ENCODE data around the gene SH3GL2. TPM values are rescaled to one million over a fixed set of nuclear protein-coding genes. Genes with fewer than 3 reads are reported as not detected.

The SH3GL2 gene
- total and polyA plus RNA-seq, 2 donors (not counting 1 experiment from before 2014, with no cell fraction given) = not detected

DNA sequence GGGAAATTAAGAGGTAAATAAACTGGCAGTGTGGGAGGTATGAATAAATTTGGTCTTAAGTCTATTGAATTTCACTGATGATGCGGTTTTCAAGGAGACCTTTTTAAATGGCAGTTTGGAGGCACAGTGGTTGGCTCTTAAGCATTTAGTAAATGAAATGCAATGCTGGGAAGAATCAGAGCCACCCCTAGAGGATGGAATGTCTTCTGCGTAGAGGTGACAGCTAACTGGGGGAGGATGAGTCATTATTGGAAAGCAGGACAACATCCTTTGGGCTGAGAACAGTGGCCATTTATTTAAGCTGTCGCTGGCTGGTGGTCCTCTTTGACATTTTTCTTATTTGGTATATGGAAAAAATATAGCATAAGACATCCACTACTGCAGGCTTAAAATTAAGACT is 163.2 kb downstream of the SH3GL2 start:
- no peaks in the 10 kb centered on the region for H3K36me3 ChIP-seq (replicated peaks in 1 of 2; ENCODE audit: control extremely low read depth in 1 of 2, control insufficient read depth in 1 of 2, extremely low read depth in 1 of 2, insufficient read depth in 2 of 2, low read length in 1 of 2)
- H3K27ac ChIP-seq (ENCODE audit: low read length in 2 of 2) = no peak overlapping the region
- Mint-ChIP-seq H3K4me3 (no peak overlapping the region), H3K4me1 (no peaks in the 10 kb centered on the region), H3K27ac (no peak overlapping the region), H3K27me3 (no peaks in the 10 kb centered on the region), H3K9me3 (ENCODE audit: insufficient read depth) (no peaks in the 10 kb centered on the region)
- DNase-seq = no peak
- POLR2A ChIA-PET = no interaction called here
- H3K9ac ChIP-seq (ENCODE audit: low read length) = no peak overlapping the region
- 81% methylated on average over 2 of the region's 3 CpGs for WGBS (ENCODE audit: insufficient coverage)
- TF ChIP-seq EZH2 (IDR thresholded peaks at IDR 0.05; ENCODE audit: borderline replicate concordance, insufficient read depth, low read depth, low read length, poor library complexity, severe bottlenecking) = no peak
- TF ChIP-seq, protein P1, sequence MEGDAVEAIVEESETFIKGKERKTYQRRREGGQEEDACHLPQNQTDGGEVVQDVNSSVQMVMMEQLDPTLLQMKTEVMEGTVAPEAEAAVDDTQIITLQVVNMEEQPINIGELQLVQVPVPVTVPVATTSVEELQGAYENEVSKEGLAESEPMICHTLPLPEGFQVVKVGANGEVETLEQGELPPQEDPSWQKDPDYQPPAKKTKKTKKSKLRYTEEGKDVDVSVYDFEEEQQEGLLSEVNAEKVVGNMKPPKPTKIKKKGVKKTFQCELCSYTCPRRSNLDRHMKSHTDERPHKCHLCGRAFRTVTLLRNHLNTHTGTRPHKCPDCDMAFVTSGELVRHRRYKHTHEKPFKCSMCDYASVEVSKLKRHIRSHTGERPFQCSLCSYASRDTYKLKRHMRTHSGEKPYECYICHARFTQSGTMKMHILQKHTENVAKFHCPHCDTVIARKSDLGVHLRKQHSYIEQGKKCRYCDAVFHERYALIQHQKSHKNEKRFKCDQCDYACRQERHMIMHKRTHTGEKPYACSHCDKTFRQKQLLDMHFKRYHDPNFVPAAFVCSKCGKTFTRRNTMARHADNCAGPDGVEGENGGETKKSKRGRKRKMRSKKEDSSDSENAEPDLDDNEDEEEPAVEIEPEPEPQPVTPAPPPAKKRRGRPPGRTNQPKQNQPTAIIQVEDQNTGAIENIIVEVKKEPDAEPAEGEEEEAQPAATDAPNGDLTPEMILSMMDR (IDR thresholded peaks at IDR 0.05) = no peak
- no peak overlapping the region for H2AFZ ChIP-seq (ENCODE audit: insufficient read depth, low read depth, low read length, poor library complexity, severe bottlenecking)
- no peaks in the 10 kb centered on the region for H4K20me1 ChIP-seq (ENCODE audit: control insufficient read depth, insufficient read depth, low read length, poor library complexity, severe bottlenecking)
- H3K27me3 ChIP-seq (replicated peaks in 1 of 4; ENCODE audit: control extremely low read depth in 1 of 4, control insufficient read depth in 3 of 4, insufficient read depth in 4 of 4, low read length in 3 of 4) = no peaks in the 10 kb centered on the region
- ATAC-seq (ENCODE audit: low read depth) = no peak
- CTCF ChIA-PET = no interaction called here
- no peaks in the 10 kb centered on the region for H3K79me2 ChIP-seq (ENCODE audit: control insufficient read depth, insufficient read depth, low read length)
- no peak overlapping the region for H3K4me2 ChIP-seq (replicated peaks; ENCODE audit: low read depth, low read length, poor library complexity, severe bottlenecking)
- H3K4me1 ChIP-seq (ENCODE audit: control insufficient read depth in 2 of 2, insufficient read depth in 2 of 2, low read length in 2 of 2) = no peaks in the 10 kb centered on the region
- peaks cover 0 to 6% (median 0%) of the 10 kb centered on the region in 3 donors for H3K9me3 ChIP-seq (ENCODE audit: control extremely low read depth in 1 of 3, control insufficient read depth in 2 of 3, insufficient read depth in 1 of 3, low read length in 2 of 3)
- H3K4me3 ChIP-seq (ENCODE audit: control extremely low read depth in 1 of 5, extremely low read depth in 1 of 5, insufficient read depth in 1 of 5, low read depth in 2 of 5, low read length in 4 of 5) = no peak overlapping the region
- intact Hi-C loops (cut with micrococcal nuclease) = no loop called here

DNA sequence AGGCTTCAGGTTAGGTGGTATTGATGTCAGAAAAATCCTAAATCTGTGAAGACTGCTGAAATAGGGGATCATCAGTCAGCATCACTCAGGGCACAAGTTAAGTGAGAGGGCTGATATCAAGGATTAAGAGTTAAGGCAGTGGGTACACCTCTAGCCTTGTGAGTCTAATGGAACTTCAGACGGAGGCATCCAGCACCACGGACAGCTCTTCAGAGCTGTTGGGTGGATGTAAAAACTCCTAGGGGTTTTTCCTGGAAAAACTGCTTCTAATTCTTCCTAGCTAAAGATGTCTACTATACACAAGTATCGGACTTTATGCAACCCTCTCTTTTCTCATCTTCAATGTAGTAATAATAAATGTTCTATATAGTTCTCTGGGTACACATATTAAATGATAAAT is 165.9 kb downstream of the SH3GL2 start:
- TF ChIP-seq, protein P1 (IDR thresholded peaks at IDR 0.05) = no peak
- TF ChIP-seq EZH2 (IDR thresholded peaks at IDR 0.05; ENCODE audit: borderline replicate concordance, insufficient read depth, low read depth, low read length, poor library complexity, severe bottlenecking) = no peak
- CTCF ChIA-PET = no interaction called here
- H3K4me3 Mint-ChIP-seq = no peak overlapping the region

More for the DNA sequence above, 165.9 kb downstream of the SH3GL2 start:
- Mint-ChIP-seq H3K27ac (no peak overlapping the region), H3K9me3 (ENCODE audit: insufficient read depth) (no peaks in the 10 kb centered on the region), H3K4me1 (no peaks in the 10 kb centered on the region), H3K27me3 (no peaks in the 10 kb centered on the region)
- Histone ChIP-seq H4K20me1 (ENCODE audit: control insufficient read depth, insufficient read depth, low read length, poor library complexity, severe bottlenecking) (no peaks in the 10 kb centered on the region), H3K4me1 (ENCODE audit: control insufficient read depth in 2 of 2, insufficient read depth in 2 of 2, low read length in 2 of 2) (no peaks in the 10 kb centered on the region), H3K4me3 (ENCODE audit: control extremely low read depth in 1 of 5, extremely low read depth in 1 of 5, insufficient read depth in 1 of 5, low read depth in 2 of 5, low read length in 4 of 5) (no peak overlapping the region), H3K36me3 (replicated peaks in 1 of 2; ENCODE audit: control extremely low read depth in 1 of 2, control insufficient read depth in 1 of 2, extremely low read depth in 1 of 2, insufficient read depth in 2 of 2, low read length in 1 of 2) (no peaks in the 10 kb centered on the region), H3K9me3 (ENCODE audit: control extremely low read depth in 1 of 3, control insufficient read depth in 2 of 3, insufficient read depth in 1 of 3, low read length in 2 of 3) (peaks cover 0 to 6% (median 0%) of the 10 kb centered on the region in 3 donors), H3K9ac (ENCODE audit: low read length) (no peak overlapping the region), H3K79me2 (ENCODE audit: control insufficient read depth, insufficient read depth, low read length) (no peaks in the 10 kb centered on the region), H3K4me2 (replicated peaks; ENCODE audit: low read depth, low read length, poor library complexity, severe bottlenecking) (no peak overlapping the region), H2AFZ (ENCODE audit: insufficient read depth, low read depth, low read length, poor library complexity, severe bottlenecking) (no peak overlapping the region), H3K27me3 (replicated peaks in 1 of 4; ENCODE audit: control extremely low read depth in 1 of 4, control insufficient read depth in 3 of 4, insufficient read depth in 4 of 4, low read length in 3 of 4) (no peaks in the 10 kb centered on the region), H3K27ac (ENCODE audit: low read length in 2 of 2) (no peak overlapping the region)
- no CpG with 5 or more reads among the region's 3 CpGs for WGBS (ENCODE audit: insufficient coverage)
- no peak for DNase-seq
- ATAC-seq (ENCODE audit: low read depth) = no peak
- intact Hi-C loops (cut with micrococcal nuclease) = no loop called here
- POLR2A ChIA-PET = no interaction called here
